IMR-90 (cell line): ENCODE measurements around the gene NSL1.

Experiments used
- CEBPB ChIP-seq: IDR thresholded peaks from 2 replicates; pipeline ENCODE4 v1.6.1; 2012; ENCODE audit warnings: low read depth, low read length, improper control_type of control experiment
- CHD1 ChIP-seq: IDR thresholded peaks from 2 replicates; pipeline ENCODE4 v1.6.1; 2012; ENCODE audit warnings: low read depth, low read length, improper control_type of control experiment
- FOS ChIP-seq: fragments of 150-350 bp; IDR thresholded peaks from 2 replicates; pipeline ENCODE4 v1.6.1; 2016; ENCODE audit warnings: low read depth, low read length
- MAFK ChIP-seq: IDR thresholded peaks from 2 replicates; pipeline ENCODE4 v1.6.1; 2012; ENCODE audit warnings: low read depth, low read length, improper control_type of control experiment
- MXI1 ChIP-seq: IDR thresholded peaks from 2 replicates; pipeline ENCODE4 v1.6.1; 2012; ENCODE audit warnings: low read depth, mild to moderate bottlenecking, low read length, moderate library complexity, borderline replicate concordance
- POLR2A ChIP-seq: IDR thresholded peaks from 2 replicates; pipeline ENCODE4 v1.6.1; 2012; ENCODE audit warnings: mild to moderate bottlenecking, low read depth, low read length
- SMC3 ChIP-seq: fragments of 150-350 bp; IDR thresholded peaks from 2 replicates; pipeline ENCODE4 v1.6.1; 2016; ENCODE audit warnings: low read depth, mild to moderate bottlenecking, antibody characterized with exemption, low read length, moderate library complexity
- TF ChIP-seq, protein P1 (sequence below): conservative IDR thresholded peaks from 2 replicates; pipeline ENCODE4 v1.5.1; 2012; ENCODE audit warnings: mild to moderate bottlenecking, low read depth, low read length, improper control_type of control experiment
- TF ChIP-seq, protein P2 (sequence below): fragments of 150-350 bp; IDR thresholded peaks from 2 replicates; pipeline ENCODE4 v1.6.1; 2017; ENCODE audit warnings: mild to moderate bottlenecking, antibody characterized with exemption, low read length, low read depth

DNA sequence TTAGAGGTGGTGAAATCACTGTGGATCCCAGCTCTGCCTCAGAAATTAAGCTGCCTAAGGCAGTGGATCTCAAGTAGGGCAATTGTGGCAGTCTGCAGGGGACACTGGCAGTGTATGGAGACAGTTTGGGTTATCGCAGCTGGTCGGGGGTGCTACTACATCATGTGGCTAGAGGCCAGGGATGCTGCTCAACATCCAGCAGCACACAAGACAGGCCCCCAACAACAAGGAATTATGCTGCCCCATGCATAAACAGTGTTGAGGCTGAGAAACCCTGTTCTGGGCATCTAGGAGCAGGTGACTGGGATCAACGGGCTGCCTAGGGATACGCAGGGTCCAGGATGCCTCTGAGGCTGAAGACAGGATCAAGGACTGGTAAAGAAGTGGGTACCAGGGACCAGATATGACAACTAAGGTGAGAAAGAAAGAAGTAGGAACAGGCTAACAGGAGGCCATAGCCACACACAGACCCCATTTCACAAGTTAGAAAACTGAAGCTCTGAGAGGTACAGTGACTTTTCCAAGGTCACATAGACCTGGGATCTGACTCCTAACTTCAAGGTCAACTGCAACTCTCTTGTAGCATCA is 100.7 kb downstream of the NSL1 start:
- TF ChIP-seq SMC3 = no peak
- no peak for TF ChIP-seq MXI1
- no peak for TF ChIP-seq MAFK
- TF ChIP-seq, protein P1, sequence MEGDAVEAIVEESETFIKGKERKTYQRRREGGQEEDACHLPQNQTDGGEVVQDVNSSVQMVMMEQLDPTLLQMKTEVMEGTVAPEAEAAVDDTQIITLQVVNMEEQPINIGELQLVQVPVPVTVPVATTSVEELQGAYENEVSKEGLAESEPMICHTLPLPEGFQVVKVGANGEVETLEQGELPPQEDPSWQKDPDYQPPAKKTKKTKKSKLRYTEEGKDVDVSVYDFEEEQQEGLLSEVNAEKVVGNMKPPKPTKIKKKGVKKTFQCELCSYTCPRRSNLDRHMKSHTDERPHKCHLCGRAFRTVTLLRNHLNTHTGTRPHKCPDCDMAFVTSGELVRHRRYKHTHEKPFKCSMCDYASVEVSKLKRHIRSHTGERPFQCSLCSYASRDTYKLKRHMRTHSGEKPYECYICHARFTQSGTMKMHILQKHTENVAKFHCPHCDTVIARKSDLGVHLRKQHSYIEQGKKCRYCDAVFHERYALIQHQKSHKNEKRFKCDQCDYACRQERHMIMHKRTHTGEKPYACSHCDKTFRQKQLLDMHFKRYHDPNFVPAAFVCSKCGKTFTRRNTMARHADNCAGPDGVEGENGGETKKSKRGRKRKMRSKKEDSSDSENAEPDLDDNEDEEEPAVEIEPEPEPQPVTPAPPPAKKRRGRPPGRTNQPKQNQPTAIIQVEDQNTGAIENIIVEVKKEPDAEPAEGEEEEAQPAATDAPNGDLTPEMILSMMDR = no peak
- TF ChIP-seq CHD1 = no peak
- no peak for TF ChIP-seq POLR2A
- TF ChIP-seq, protein P2, sequence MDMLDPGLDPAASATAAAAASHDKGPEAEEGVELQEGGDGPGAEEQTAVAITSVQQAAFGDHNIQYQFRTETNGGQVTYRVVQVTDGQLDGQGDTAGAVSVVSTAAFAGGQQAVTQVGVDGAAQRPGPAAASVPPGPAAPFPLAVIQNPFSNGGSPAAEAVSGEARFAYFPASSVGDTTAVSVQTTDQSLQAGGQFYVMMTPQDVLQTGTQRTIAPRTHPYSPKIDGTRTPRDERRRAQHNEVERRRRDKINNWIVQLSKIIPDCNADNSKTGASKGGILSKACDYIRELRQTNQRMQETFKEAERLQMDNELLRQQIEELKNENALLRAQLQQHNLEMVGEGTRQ = no peak
- TF ChIP-seq FOS = no peak
- no peak for TF ChIP-seq CEBPB
